Endothelial cell of umbilical vein (primary cell): Measurements from ENCODE around the gene ZFYVE28. TPM values are rescaled to one million over a fixed set of nuclear protein-coding genes. Genes with fewer than 3 reads are reported as not detected.

Experiments used
- BruUV-seq: library from RNA; stranded (reverse); fragments of 400-500 nt; replicated peaks from 2 replicates; lab custom pipeline; 2021; lab: Mats Ljungman, UMichigan
- CTCF ChIA-PET: fragments of 300-600, 350-600 bp; sonication (Branson Sonifier 250); formaldehyde crosslinking; loops from one replicate; lab custom pipeline; 2021; ENCODE audit warnings: antibody characterized with exemption, inconsistent platforms; lab: Charles Lee
- POLR2A ChIA-PET: fragments of 300-600, 350-600 bp; sonication (Branson Sonifier 250); formaldehyde crosslinking; loops from one replicate; lab custom pipeline; 2021; ENCODE audit warnings: antibody characterized with exemption, inconsistent platforms; lab: Charles Lee
- DNase-seq: peaks from one replicate; pipeline ENCODE4 v3.0.0-alpha.2; 2011; ENCODE audit warnings: low read depth, low spot score
- FAIRE-seq: peaks from 2 replicates; lab custom pipeline; 2011; peaks lifted over from hg19 to GRCh38; lab: Jason Lieb, UNC
- H2AFZ ChIP-seq: 2 replicates; pipeline ENCODE4 v1.6.0; 2012; ENCODE audit warnings: low read depth, low read length, control low read depth, inconsistent platforms
- H3K27ac ChIP-seq: 2 replicates; pipeline ENCODE4 v1.5.1; 2011; ENCODE audit warnings: low read depth, mild to moderate bottlenecking, control low read depth, low read length, moderate library complexity; ENCODE audit not compliant: insufficient read depth
- H3K27me3 ChIP-seq, 2 experiments: 2 replicates each; pipeline versions ENCODE4 v1.6.0 to v1.6.1; 2011; ENCODE audit warnings: low read length in 2 of 2, mixed read lengths in 1 of 2; ENCODE audit not compliant: control insufficient read depth in 2 of 2, insufficient read depth in 2 of 2
- H3K36me3 ChIP-seq, 2 experiments: 2 replicates in 1 of 2; 3 replicates in 1 of 2; pipeline ENCODE4 v1.5.1; 2011; ENCODE audit warnings: low read length in 2 of 2, mild to moderate bottlenecking in 1 of 2, moderate library complexity in 1 of 2; ENCODE audit not compliant: control insufficient read depth in 2 of 2, insufficient read depth in 2 of 2; ENCODE audit errors: extremely low read depth in 1 of 2
- H3K4me1 ChIP-seq: 3 replicates; pipeline ENCODE4 v1.5.1; 2011; ENCODE audit warnings: mild to moderate bottlenecking, low read length; ENCODE audit not compliant: control insufficient read depth, insufficient read depth; ENCODE audit errors: extremely low read depth
- H3K4me2 ChIP-seq: 2 replicates; pipeline ENCODE4 v1.6.1; 2011; ENCODE audit warnings: low read length, control low read depth, mixed read lengths; ENCODE audit not compliant: insufficient read depth
- H3K4me3 ChIP-seq, 3 experiments: fragments of 200-600 bp in 1 of 3; sonication (generic), shearing (Covaris generic) in 1 of 3; replicated peaks in 1 of 3; 2 replicates each; pipeline ENCODE4 v1.5.1; 2011 to 2016; ENCODE audit warnings: control low read depth in 3 of 3, low read length in 3 of 3, mild to moderate bottlenecking in 2 of 3, inconsistent platforms in 1 of 3, low read depth in 1 of 3, moderate library complexity in 1 of 3; ENCODE audit not compliant: insufficient read depth in 1 of 3
- H3K79me2 ChIP-seq: 2 replicates; pipeline ENCODE4 v1.6.0; 2012; ENCODE audit warnings: low read length, inconsistent platforms; ENCODE audit not compliant: control insufficient read depth, insufficient read depth
- H3K9ac ChIP-seq: replicated peaks from 2 replicates; pipeline ENCODE3; 2011; ENCODE audit warnings: low read length, control low read depth; ENCODE audit not compliant: insufficient read depth; ENCODE audit errors: extremely low read depth
- H3K9me1 ChIP-seq: replicated peaks from 3 replicates; pipeline ENCODE4 v1.6.0; 2011; ENCODE audit warnings: mild to moderate bottlenecking, low read length; ENCODE audit not compliant: control insufficient read depth, insufficient read depth; ENCODE audit errors: extremely low read depth
- H3K9me3 ChIP-seq: replicated peaks from 2 replicates; pipeline ENCODE4 v1.5.1; 2012; ENCODE audit warnings: low read length, inconsistent platforms; ENCODE audit not compliant: control insufficient read depth, insufficient read depth
- H4K20me1 ChIP-seq: replicated peaks from 2 replicates; pipeline ENCODE3; 2011; ENCODE audit warnings: mild to moderate bottlenecking, low read length; ENCODE audit not compliant: control insufficient read depth, insufficient read depth; ENCODE audit errors: extremely low read depth
- CTCF ChIP-seq, 2 donors: IDR thresholded peaks; 1 replicate in 1 of 2; 2 replicates in 1 of 2; pipeline ENCODE4 v1.5.1; 2011; ENCODE audit warnings: low read length in 2 of 2, mild to moderate bottlenecking in 2 of 2, moderate library complexity in 2 of 2, control low read depth in 1 of 2, inconsistent platforms in 1 of 2, low read depth in 1 of 2; ENCODE audit not compliant: insufficient read depth in 1 of 2; ENCODE audit errors: extremely low read depth in 1 of 2
- EZH2 ChIP-seq: IDR thresholded peaks from 2 replicates; pipeline ENCODE4 v1.6.1; 2012; ENCODE audit warnings: borderline replicate concordance, low read depth, mild to moderate bottlenecking, moderate library complexity, low read length, inconsistent platforms; ENCODE audit not compliant: severe bottlenecking
- FOS ChIP-seq: IDR thresholded peaks from 2 replicates; pipeline ENCODE4 v1.6.1; 2011; ENCODE audit warnings: mild to moderate bottlenecking, low read length, moderate library complexity, borderline replicate concordance; ENCODE audit not compliant: insufficient read depth
- GATA2 ChIP-seq: IDR thresholded peaks from 2 replicates; pipeline ENCODE4 v1.7.0; 2011; ENCODE audit warnings: low read depth, mild to moderate bottlenecking, moderate library complexity, mixed read lengths, low read length; ENCODE audit not compliant: insufficient read length, insufficient read depth
- JUN ChIP-seq: IDR thresholded peaks from 2 replicates; pipeline ENCODE4 v1.6.1; 2011; ENCODE audit warnings: borderline replicate concordance, low read depth; ENCODE audit not compliant: insufficient read length, insufficient read depth
- MAX ChIP-seq: IDR thresholded peaks from 2 replicates; pipeline ENCODE4 v1.6.1; 2011; ENCODE audit not compliant: insufficient read depth, insufficient read length
- MYC ChIP-seq: IDR thresholded peaks from one replicate; pipeline ENCODE4 v1.6.1; 2011; ENCODE audit warnings: mild to moderate bottlenecking, low read depth, low read length
- POLR2A ChIP-seq: IDR thresholded peaks from 2 replicates; pipeline ENCODE4 v1.6.1; 2012; ENCODE audit warnings: low read depth, mild to moderate bottlenecking, control low read depth, low read length
- POLR2AphosphoS5 ChIP-seq: IDR thresholded peaks from 2 replicates; pipeline ENCODE4 v1.6.1; 2012; ENCODE audit warnings: low read depth, mild to moderate bottlenecking, control low read depth, low read length, moderate library complexity; ENCODE audit not compliant: insufficient read depth
- dilution Hi-C: fragments of 300-500 bp; cut with MboI; formaldehyde crosslinking; loops from one replicate; pipeline ENCODE4 v1.15.0; 2019; ENCODE audit warnings: low sequenced_read_pairs; ENCODE audit not compliant: extremely low pct_ligation_motif_present
- intact Hi-C: fragments of 100-400 bp; cut with micrococcal nuclease; formaldehyde crosslinking; loops from one replicate; pipeline ENCODE4 v1.10.0; 2022
- polyA plus RNA-seq, 4 experiments: library from polyadenylated mRNA; depleted of rRNA in 3 of 4; stranded (reverse) in 3 of 4; unstranded in 1 of 4; fragments of >200 nt; gene quantifications; 2 replicates each; pipeline versions ENCODE4 v1.2.1 to v1.2.3, GENCODE V29; 2011 to 2012; ENCODE audit warnings: missing spikeins in 1 of 4
- total RNA-seq: library from RNA; stranded (reverse); gene quantifications from 2 replicates; pipeline ENCODE4 v1.2.3, GENCODE V29; 2021

Gene ZFYVE28
- total and polyA plus RNA-seq, 2 donors (not counting 3 experiments of a cell fraction or from before 2014, with no cell fraction given), result 5.8 to 7.1 TPM

- Histone ChIP-seq H3K4me1 (no peaks in the 10 kb centered on the region), H3K9ac (no peak overlapping the region), H3K9me1 (no peaks in the 10 kb centered on the region), H3K4me3 (no peak overlapping the region), H4K20me1 (no peaks in the 10 kb centered on the region), H3K27me3 (no peaks in the 10 kb centered on the region), H3K4me2 (no peak overlapping the region), H3K27ac (no peak overlapping the region), H2AFZ (no peak overlapping the region), H3K79me2 (no peaks in the 10 kb centered on the region), H3K36me3 (no peaks in the 10 kb centered on the region), H3K9me3 (no peaks in the 10 kb centered on the region)
- no TSS peak for BruUV-seq
- FAIRE-seq (no peak), DNase-seq (no peak)
- ChIA-PET POLR2A (no interaction called here), CTCF (no interaction called here)
- no peak for TF ChIP-seq MYC
- no peak for TF ChIP-seq POLR2AphosphoS5
- TF ChIP-seq GATA2, result no peak
- no peak for TF ChIP-seq FOS
- TF ChIP-seq POLR2A, result no peak
- intact Hi-C loops, result no loop called here
- dilution Hi-C loops, result no loop called here
Measured at GRCh38 chr4:2375427-2375826, 43.0 kb downstream of the ZFYVE28 start.

GRCh38 chr4:2373532-2373931, 44.9 kb downstream of the ZFYVE28 start:
- CTCF ChIA-PET, result no interaction called here
- H3K79me2 ChIP-seq, result no peaks in the 10 kb centered on the region

More at GRCh38 chr4:2373532-2373931, 44.9 kb downstream of the ZFYVE28 start:
- Histone ChIP-seq H3K27ac (no peak overlapping the region), H3K9me3 (no peaks in the 10 kb centered on the region), H3K4me2 (no peak overlapping the region), H4K20me1 (no peaks in the 10 kb centered on the region), H3K9me1 (no peaks in the 10 kb centered on the region), H2AFZ (no peak overlapping the region), H3K36me3 (no peaks in the 10 kb centered on the region), H3K4me1 (no peaks in the 10 kb centered on the region), H3K27me3 (no peaks in the 10 kb centered on the region), H3K9ac (no peak overlapping the region), H3K4me3 (no peak overlapping the region)
- intact Hi-C loops (no loop called here), dilution Hi-C loops (no loop called here)
- DNase-seq (no peak), FAIRE-seq (no peak)
- POLR2A ChIA-PET, result no interaction called here
- BruUV-seq, result no TSS peak
- TF ChIP-seq MYC (no peak), EZH2 (no peak), FOS (no peak), POLR2AphosphoS5 (no peak), JUN (no peak), POLR2A (no peak), MAX (no peak), CTCF (IDR thresholded peaks at IDR 0.05; ENCODE audit: extremely low read depth in 1 of 2, insufficient read depth in 1 of 2, low read depth in 1 of 2, low read length in 2 of 2) (no peak), GATA2 (no peak)
